Measurements from ENCODE around the gene PCDHGA3.
"Not testable (repeated sequence)": the region's sequence is repeated elsewhere in the genome, so short reads cannot be mapped to it uniquely, and the experiment has no call there.

PCDHGA3 gene

DNA sequence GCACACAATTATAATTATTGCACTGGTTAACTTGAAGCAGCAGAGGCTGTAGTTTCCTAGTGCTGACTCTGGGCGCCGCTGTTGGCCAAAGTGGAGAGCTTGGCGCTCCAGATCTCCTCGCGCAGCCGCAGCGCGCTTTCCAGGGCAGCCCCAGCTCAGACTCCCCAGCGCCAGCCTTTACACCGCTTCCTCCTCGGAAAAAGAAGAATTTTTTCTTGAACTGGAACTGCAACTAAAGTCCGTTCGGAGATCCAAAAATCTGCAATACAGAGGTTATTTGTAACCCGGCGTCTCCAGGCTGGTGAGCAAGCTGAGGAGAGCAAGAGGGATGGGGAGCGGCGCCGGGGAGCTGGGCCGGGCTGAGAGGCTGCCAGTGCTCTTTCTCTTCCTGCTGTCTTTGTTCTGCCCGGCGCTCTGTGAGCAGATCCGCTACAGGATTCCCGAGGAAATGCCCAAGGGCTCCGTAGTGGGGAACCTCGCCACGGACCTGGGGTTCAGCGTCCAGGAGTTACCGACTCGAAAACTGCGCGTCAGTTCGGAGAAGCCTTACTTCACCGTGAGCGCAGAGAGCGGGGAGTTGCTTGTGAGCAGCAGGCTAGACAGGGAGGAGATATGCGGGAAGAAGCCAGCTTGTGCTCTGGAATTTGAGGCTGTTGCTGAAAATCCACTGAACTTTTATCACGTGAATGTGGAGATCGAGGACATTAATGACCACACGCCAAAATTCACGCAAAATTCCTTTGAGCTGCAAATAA is 44.1 kb downstream of the PCDHGA3 start, which contains the start of gene PCDHGB4:
TSS of gene PCDHGB4 (plus strand) at position 142 of the 755 bp plus-strand sequence. CDS start at position 329, 187 bp downstream.
- peak; percentile 46 for DNase-seq (ENCODE audit: low read depth)
- TF ChIP-seq, protein P1, sequence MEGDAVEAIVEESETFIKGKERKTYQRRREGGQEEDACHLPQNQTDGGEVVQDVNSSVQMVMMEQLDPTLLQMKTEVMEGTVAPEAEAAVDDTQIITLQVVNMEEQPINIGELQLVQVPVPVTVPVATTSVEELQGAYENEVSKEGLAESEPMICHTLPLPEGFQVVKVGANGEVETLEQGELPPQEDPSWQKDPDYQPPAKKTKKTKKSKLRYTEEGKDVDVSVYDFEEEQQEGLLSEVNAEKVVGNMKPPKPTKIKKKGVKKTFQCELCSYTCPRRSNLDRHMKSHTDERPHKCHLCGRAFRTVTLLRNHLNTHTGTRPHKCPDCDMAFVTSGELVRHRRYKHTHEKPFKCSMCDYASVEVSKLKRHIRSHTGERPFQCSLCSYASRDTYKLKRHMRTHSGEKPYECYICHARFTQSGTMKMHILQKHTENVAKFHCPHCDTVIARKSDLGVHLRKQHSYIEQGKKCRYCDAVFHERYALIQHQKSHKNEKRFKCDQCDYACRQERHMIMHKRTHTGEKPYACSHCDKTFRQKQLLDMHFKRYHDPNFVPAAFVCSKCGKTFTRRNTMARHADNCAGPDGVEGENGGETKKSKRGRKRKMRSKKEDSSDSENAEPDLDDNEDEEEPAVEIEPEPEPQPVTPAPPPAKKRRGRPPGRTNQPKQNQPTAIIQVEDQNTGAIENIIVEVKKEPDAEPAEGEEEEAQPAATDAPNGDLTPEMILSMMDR (conservative IDR thresholded peaks at IDR 0.05; ENCODE audit: low read depth, low read length), result peak; percentile 54
- peak within 1 kb of the TSS; percentile 39 for H3K4me3 ChIP-seq (ENCODE audit: low read depth, low read length)

DNA sequence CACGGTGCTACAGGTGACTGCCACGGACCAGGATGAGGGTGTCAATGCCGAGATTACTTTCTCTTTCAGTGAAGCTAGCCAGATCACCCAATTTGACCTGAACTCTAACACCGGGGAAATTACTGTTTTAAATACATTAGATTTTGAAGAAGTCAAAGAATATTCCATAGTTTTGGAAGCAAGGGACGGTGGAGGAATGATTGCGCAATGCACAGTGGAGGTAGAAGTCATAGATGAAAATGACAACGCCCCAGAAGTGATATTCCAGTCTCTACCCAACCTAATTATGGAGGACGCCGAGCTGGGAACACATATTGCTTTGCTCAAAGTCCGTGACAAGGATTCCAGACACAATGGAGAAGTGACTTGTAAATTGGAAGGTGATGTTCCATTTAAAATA is 45.0 kb downstream of the PCDHGA3 start:
- TF ChIP-seq, protein P1 (conservative IDR thresholded peaks at IDR 0.05; ENCODE audit: low read depth, low read length), result no peak
- DNase-seq (ENCODE audit: low read depth), result no peak
- H3K4me3 ChIP-seq (ENCODE audit: low read depth, low read length), result no peak overlapping the region

DNA sequence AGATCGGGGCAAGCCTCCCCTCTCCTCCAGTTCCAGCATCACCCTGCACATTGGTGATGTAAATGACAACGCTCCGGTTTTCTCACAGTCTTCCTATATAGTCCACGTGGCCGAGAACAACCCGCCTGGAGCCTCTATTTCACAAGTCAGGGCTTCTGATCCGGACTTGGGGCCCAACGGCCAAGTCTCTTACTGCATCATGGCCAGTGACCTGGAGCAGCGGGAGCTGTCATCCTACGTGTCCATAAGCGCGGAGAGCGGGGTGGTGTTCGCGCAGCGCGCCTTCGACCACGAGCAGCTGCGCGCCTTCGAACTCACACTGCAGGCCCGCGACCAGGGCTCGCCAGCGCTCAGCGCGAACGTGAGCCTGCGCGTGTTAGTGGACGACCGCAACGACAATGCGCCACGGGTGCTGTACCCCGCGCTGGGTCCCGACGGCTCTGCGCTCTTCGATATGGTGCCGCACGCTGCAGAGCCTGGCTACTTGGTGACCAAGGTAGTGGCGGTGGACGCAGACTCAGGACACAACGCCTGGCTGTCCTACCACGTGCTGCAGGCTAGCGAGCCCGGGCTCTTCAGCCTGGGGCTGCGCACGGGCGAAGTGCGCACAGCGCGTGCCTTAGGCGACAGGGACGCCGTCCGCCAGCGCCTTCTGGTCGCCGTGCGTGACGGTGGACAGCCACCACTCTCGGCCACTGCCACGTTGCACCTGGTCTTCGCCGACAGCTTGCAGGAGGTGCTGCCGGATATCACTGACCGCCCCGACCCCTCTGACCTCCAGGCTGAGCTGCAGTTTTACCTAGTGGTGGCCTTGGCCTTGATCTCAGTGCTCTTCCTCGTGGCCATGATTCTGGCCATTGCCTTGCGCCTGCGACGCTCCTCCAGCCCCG is 45.8 kb downstream of the PCDHGA3 start:
- TF ChIP-seq, protein P1 (conservative IDR thresholded peaks at IDR 0.05; ENCODE audit: low read depth, low read length), result no peak
- H3K4me3 ChIP-seq (ENCODE audit: low read depth, low read length), result no peak overlapping the region

DNA sequence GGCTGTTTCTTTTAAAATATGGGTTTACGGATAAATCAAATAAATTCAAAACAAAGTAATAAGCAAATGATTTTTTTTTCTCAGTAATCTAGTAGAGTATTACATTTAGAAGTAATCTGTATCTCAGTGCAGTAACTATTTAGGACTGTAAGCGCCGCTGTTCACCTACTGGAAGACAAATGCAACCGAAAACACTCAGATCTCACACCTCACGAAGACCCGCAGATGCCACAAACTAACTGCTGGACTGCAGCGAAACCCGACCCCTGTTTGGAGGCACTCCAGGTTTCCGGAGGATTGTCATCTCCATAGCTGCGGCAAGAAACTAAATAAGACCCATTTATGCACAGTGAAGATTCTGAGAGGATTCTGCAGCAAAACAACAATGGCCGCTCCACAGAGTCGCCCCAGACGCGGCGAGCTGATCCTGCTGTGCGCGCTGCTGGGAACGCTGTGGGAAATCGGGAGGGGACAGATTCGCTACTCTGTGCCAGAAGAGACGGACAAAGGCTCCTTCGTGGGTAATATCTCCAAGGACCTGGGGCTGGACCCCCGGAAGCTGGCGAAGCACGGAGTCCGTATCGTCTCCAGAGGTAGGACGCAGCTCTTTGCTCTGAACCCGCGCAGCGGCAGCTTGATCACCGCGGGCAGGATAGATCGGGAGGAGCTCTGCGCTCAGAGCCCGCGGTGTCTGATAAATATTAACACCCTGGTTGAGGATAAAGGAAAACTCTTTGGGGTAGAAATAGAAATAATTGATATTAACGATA is 49.0 kb downstream of the PCDHGA3 start, which contains the start of gene PCDHGA8:
TSS of gene PCDHGA8 (plus strand) at position 205 of the 770 bp plus-strand sequence. CDS start at position 386, 181 bp downstream.
- DNase-seq (ENCODE audit: low read depth), result peak; percentile 8
- no peak within 1 kb of the TSS for H3K4me3 ChIP-seq (ENCODE audit: low read depth, low read length)
- TF ChIP-seq, protein P1 (conservative IDR thresholded peaks at IDR 0.05; ENCODE audit: low read depth, low read length), result peak; percentile 8

More for the DNA sequence above, 45.8 kb downstream of the PCDHGA3 start:
- DNase-seq (ENCODE audit: low read depth), result no peak

DNA sequence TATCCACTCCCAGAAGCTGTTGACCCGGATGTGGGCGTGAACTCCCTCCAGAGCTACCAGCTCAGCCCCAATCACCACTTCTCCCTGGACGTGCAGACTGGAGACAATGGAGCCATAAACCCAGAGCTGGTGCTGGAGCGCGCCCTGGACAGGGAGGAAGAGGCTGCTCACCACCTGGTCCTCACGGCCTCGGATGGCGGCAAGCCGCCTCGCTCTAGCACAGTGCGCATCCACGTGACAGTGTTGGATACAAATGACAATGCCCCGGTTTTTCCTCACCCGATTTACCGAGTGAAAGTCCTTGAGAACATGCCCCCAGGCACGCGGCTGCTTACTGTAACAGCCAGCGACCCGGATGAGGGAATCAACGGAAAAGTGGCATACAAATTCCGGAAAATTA is 49.6 kb downstream of the PCDHGA3 start:
- DNase-seq (ENCODE audit: low read depth), result no peak
- TF ChIP-seq, protein P1 (conservative IDR thresholded peaks at IDR 0.05; ENCODE audit: low read depth, low read length), result no peak
- no peak overlapping the region for H3K4me3 ChIP-seq (ENCODE audit: low read depth, low read length)

DNA sequence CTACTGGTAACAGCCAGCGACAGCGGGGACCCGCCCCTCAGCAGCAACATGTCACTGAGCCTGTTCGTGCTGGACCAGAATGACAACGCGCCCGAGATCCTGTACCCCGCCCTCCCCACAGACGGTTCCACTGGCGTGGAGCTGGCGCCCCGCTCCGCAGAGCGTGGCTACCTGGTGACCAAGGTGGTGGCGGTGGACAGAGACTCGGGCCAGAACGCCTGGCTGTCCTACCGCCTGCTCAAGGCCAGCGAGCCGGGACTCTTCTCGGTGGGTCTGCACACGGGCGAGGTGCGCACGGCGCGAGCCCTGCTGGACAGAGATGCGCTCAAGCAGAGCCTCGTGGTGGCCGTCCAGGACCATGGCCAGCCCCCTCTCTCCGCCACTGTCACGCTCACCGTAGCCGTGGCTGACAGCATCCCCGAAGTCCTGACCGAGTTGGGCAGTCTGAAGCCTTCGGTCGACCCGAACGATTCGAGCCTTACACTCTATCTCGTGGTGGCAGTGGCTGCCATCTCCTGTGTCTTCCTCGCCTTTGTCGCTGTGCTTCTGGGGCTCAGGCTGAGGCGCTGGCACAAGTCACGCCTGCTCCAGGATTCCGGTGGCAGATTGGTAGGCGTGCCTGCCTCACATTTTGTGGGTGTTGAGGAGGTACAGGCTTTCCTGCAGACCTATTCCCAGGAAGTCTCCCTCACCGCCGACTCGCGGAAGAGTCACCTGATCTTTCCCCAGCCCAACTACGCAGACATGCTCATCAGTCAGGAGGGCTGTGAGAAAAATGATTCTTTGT is 51.0 kb downstream of the PCDHGA3 start:
- H3K4me3 ChIP-seq (ENCODE audit: low read depth, low read length), result not testable (repeated sequence)

More for the DNA sequence above, 51.0 kb downstream of the PCDHGA3 start:
- not testable (repeated sequence) for DNase-seq (ENCODE audit: low read depth)
